Muscle of leg (tissue), 11 donors: Measurements from ENCODE around the gene HOMER1. TPM values are rescaled to one million over a fixed set of nuclear protein-coding genes. Genes with fewer than 3 reads are reported as not detected.

ENCODE experiments used
- DNase-seq: peaks from one replicate; pipeline ENCODE4 v3.0.0; 2013
- H3K27ac ChIP-seq: one replicate; pipeline ENCODE4 v1.5.1; 2013; ENCODE audit warnings: mild to moderate bottlenecking, low read length, control low read depth
- H3K27me3 ChIP-seq: one replicate; pipeline ENCODE4 v1.6.1; 2013; ENCODE audit warnings: low read length; ENCODE audit not compliant: control insufficient read depth, insufficient read depth
- H3K36me3 ChIP-seq: one replicate; pipeline ENCODE4 v1.6.1; 2013; ENCODE audit warnings: low read length; ENCODE audit not compliant: control insufficient read depth, insufficient read depth
- H3K4me1 ChIP-seq: one replicate; pipeline ENCODE4 v1.6.1; 2013; ENCODE audit warnings: low read length; ENCODE audit not compliant: control insufficient read depth, insufficient read depth
- H3K4me3 ChIP-seq: one replicate; pipeline ENCODE4 v1.5.1; 2013; ENCODE audit warnings: low read length, control low read depth
- H3K9me3 ChIP-seq: replicated peaks from 2 replicates; pipeline ENCODE4 v1.6.1; 2013; ENCODE audit warnings: low read depth, low read length; ENCODE audit not compliant: control insufficient read depth
- WGBS: methylation state at CpG from one replicate; pipeline ENCODE4 v1.1.5; 2013; ENCODE audit warnings: missing lambda C conversion rate; ENCODE audit not compliant: insufficient coverage; 5-methylcytosine and 5-hydroxymethylcytosine counted together
- polyA plus RNA-seq, 8 donors: library from polyadenylated mRNA; unstranded; fragments of 120-200 nt; gene quantifications; one replicate each; pipeline versions ENCODE4 v1.2.1 to v1.2.3, GENCODE V29; 2013; ENCODE audit warnings: inconsistent platforms in 1 of 8, low replicate concordance in 1 of 8; ENCODE audit not compliant: insufficient read length in 8 of 8, insufficient read depth in 1 of 8
- total RNA-seq: library from RNA; stranded (reverse); fragments of 120-200 nt; gene quantifications from one replicate; pipeline ENCODE4 v1.2.4, GENCODE V29; 2013

HOMER1 gene
- total and polyA plus RNA-seq, 9 donors = 11.3 to 36.6 (median 30.0) TPM

GRCh38 chr5:79491690-79492317 lies 22.1 kb downstream of the HOMER1 start:
- H3K4me3 ChIP-seq = no peak overlapping the region
- no peaks in the 10 kb centered on the region for H3K4me1 ChIP-seq
- H3K27me3 ChIP-seq = no peaks in the 10 kb centered on the region
- H3K9me3 ChIP-seq = no peaks in the 10 kb centered on the region
- no peaks in the 10 kb centered on the region for H3K36me3 ChIP-seq
- DNase-seq = no peak
- no peak overlapping the region for H3K27ac ChIP-seq

- no peak for DNase-seq
- Histone ChIP-seq H3K9me3 (no peaks in the 10 kb centered on the region), H3K27me3 (no peaks in the 10 kb centered on the region), H3K27ac (no peak overlapping the region), H3K4me1 (no peaks in the 10 kb centered on the region), H3K4me3 (no peak overlapping the region), H3K36me3 (no peaks in the 10 kb centered on the region)
Observed at GRCh38 chr5:79490323-79490936, 23.5 kb downstream of the HOMER1 start.

GRCh38 chr5:79489773-79490172 lies 24.2 kb downstream of the HOMER1 start:
- no peaks in the 10 kb centered on the region for H3K27me3 ChIP-seq
- H3K4me3 ChIP-seq = no peak overlapping the region
- H3K9me3 ChIP-seq = no peaks in the 10 kb centered on the region
- no peaks in the 10 kb centered on the region for H3K4me1 ChIP-seq
- no CpG with 5 or more reads among the region's 1 CpG for WGBS
- H3K36me3 ChIP-seq = no peaks in the 10 kb centered on the region
- DNase-seq = no peak
- no peak overlapping the region for H3K27ac ChIP-seq

- no peak overlapping the region for H3K4me3 ChIP-seq
- H3K27ac ChIP-seq = no peak overlapping the region
- H3K27me3 ChIP-seq = no peaks in the 10 kb centered on the region
- H3K36me3 ChIP-seq = no peaks in the 10 kb centered on the region
- no peaks in the 10 kb centered on the region for H3K4me1 ChIP-seq
- DNase-seq = no peak
- H3K9me3 ChIP-seq = no peaks in the 10 kb centered on the region
Observed at GRCh38 chr5:79488775-79489174, 25.2 kb downstream of the HOMER1 start.

- Histone ChIP-seq H3K9me3 (no peaks in the 10 kb centered on the region), H3K4me1 (no peaks in the 10 kb centered on the region), H3K27ac (no peak overlapping the region), H3K4me3 (no peak overlapping the region), H3K36me3 (no peaks in the 10 kb centered on the region), H3K27me3 (no peaks in the 10 kb centered on the region)
- no CpG with 5 or more reads among the region's 3 CpGs for WGBS
- no peak for DNase-seq
Observed at GRCh38 chr5:79488058-79488457, 25.9 kb downstream of the HOMER1 start.

- H3K27ac ChIP-seq = no peak overlapping the region
- no CpG with 5 or more reads among the region's 3 CpGs for WGBS
- no peaks in the 10 kb centered on the region for H3K4me1 ChIP-seq
- no peaks in the 10 kb centered on the region for H3K9me3 ChIP-seq
- no peaks in the 10 kb centered on the region for H3K27me3 ChIP-seq
- H3K4me3 ChIP-seq = no peak overlapping the region
- no peaks in the 10 kb centered on the region for H3K36me3 ChIP-seq
- no peak for DNase-seq
Observed at GRCh38 chr5:79487251-79487650, 26.7 kb downstream of the HOMER1 start.

GRCh38 chr5:79486116-79486515 lies 27.8 kb downstream of the HOMER1 start:
- Histone ChIP-seq H3K36me3 (no peaks in the 10 kb centered on the region), H3K27me3 (no peaks in the 10 kb centered on the region), H3K9me3 (no peaks in the 10 kb centered on the region), H3K4me1 (no peaks in the 10 kb centered on the region), H3K4me3 (no peak overlapping the region), H3K27ac (no peak overlapping the region)
- DNase-seq = no peak
- no CpG with 5 or more reads among the region's 2 CpGs for WGBS

- no CpG with 5 or more reads among the region's 1 CpG for WGBS
- DNase-seq = no peak
- no peaks in the 10 kb centered on the region for H3K36me3 ChIP-seq
- no peaks in the 10 kb centered on the region for H3K9me3 ChIP-seq
- no peaks in the 10 kb centered on the region for H3K27me3 ChIP-seq
- H3K27ac ChIP-seq = no peak overlapping the region
- H3K4me3 ChIP-seq = no peak overlapping the region
- H3K4me1 ChIP-seq = no peaks in the 10 kb centered on the region
Observed at GRCh38 chr5:79484731-79485130, 29.2 kb downstream of the HOMER1 start.

- peak overlapping the region; percentile 87 for H3K27ac ChIP-seq
- H3K4me1 ChIP-seq = no peaks in the 10 kb centered on the region
- DNase-seq = peak; percentile 44
- WGBS = no CpG with 5 or more reads among the region's 1 CpG
- no peaks in the 10 kb centered on the region for H3K27me3 ChIP-seq
- no peaks in the 10 kb centered on the region for H3K36me3 ChIP-seq
- H3K4me3 ChIP-seq = peak overlapping the region; percentile 18
- H3K9me3 ChIP-seq = no peaks in the 10 kb centered on the region
Observed at GRCh38 chr5:79481574-79481973, 32.4 kb downstream of the HOMER1 start.

GRCh38 chr5:79480991-79481390 lies 32.9 kb downstream of the HOMER1 start:
- no peaks in the 10 kb centered on the region for H3K9me3 ChIP-seq
- H3K27ac ChIP-seq = peak overlapping the region; percentile 87
- H3K4me1 ChIP-seq = no peaks in the 10 kb centered on the region
- H3K27me3 ChIP-seq = no peaks in the 10 kb centered on the region
- DNase-seq = no peak
- peak overlapping the region; percentile 18 for H3K4me3 ChIP-seq
- H3K36me3 ChIP-seq = no peaks in the 10 kb centered on the region
- no CpG with 5 or more reads among the region's 3 CpGs for WGBS

- WGBS = no CpG with 5 or more reads among the region's 4 CpGs
- Histone ChIP-seq H3K9me3 (no peaks in the 10 kb centered on the region), H3K4me3 (no peak overlapping the region), H3K36me3 (no peaks in the 10 kb centered on the region), H3K27me3 (no peaks in the 10 kb centered on the region), H3K4me1 (no peaks in the 10 kb centered on the region), H3K27ac (no peak overlapping the region)
- no peak for DNase-seq
Observed at GRCh38 chr5:79475152-79475466, 38.8 kb downstream of the HOMER1 start.
